NCI-H1694 (cell line): Measurements from ENCODE around the gene CR2.
"Not testable (repeated sequence)": the region's sequence is repeated elsewhere in the genome, so short reads cannot be mapped to it uniquely, and the experiment has no call there.

Source experiments
- DNase-seq: peaks from one replicate; lab custom pipeline; 2025; lab: John Stamatoyannopoulos, UW

Gene CR2

GRCh38 chr1:207510444-207510843 lies 56.3 kb downstream of the CR2 start:
- DNase-seq, result no peak

- DNase-seq, result no peak
Observed at GRCh38 chr1:207514890-207515289, 60.8 kb downstream of the CR2 start.

DNA sequence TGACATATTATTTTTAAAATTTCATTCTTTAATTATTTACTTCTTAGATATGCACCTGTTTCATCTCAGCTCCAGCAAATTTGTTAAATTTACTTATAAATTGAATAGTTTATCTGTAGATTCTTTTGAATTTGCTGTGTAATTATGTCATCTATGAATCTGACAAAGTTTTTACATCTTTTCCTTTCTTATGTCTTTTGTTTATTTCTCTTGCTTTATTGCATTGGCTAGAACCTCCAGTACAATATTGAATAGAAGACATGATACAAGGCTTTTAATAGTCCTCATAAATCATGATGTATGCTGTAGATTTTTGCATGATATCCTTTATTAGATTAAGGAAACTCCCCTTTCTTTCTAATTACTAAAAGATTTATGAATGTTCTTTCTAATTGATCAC lies 62.6 kb downstream of the CR2 start:
- DNase-seq, result no peak

DNA sequence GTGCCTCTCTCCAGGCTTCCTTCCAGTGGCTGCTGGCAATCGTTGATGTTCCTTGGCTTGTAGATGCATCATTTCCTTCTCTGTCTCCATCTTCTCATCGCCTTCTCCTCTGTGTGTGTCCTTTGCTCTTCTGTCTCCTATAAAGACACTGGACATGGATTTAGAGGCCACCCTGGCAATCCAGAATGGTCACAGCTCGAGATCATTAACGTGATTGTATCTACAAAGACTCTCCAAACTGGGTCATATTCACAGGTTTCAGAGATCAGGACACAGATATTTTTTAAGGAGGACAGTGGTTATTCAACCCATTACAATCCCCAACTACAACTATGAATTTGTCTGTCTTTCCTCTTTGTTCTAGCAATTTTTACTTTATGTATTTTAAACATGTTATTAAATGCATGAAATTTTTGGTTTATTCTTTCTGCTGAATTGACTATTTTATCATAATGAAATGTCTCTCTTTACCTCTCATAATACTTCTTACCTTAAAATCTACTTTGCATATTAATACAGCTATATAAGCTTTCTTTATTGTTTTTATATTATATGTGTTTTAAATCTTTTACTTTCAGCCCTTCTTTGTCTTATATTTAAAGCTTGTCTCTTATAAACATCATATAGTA lies 64.6 kb downstream of the CR2 start:
- no peak for DNase-seq

DNA sequence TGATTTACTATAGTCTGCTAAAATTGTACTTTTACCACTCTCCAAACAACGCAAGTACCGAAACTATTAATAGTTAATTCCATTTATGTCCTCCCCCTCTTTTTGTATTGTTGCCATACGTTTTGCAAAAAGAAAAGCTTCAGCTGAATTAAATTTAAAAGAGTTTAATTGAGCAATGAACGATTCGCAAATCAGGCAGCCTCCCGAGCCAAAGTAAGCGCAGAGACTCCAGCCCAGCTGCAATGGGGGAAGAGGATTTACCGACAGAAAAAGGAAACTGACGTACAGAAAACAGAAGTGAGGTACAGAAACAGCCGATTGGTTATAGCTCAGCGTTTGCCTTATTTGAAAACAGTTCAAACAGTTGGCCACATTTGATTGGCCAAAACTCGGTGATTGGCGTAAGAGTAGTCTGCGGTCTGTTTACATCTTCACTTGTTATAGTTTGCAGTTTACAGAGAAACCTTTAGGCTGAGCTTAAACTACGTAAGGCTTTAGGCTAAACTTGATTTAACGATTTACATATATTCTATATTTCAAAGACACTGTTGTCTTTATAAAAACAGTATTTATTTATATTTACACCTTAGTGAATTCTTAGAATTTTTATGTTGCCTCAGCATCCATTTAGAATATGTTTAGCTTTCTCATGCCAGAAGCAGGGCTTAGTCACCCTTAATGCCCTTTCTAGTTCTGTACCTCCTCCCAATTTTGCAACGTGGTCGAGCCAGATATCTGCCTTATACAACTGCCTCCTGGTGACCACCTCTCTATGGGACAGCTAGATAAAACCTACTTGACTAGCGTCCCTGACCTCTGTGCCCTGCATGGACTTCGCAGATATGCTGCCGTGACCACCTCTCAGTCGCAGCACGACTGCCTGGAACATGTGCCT lies 65.6 kb downstream of the CR2 start:
- no peak for DNase-seq

GRCh38 chr1:207520400-207521345 lies 66.5 kb downstream of the CR2 start:
- DNase-seq, result not testable (repeated sequence)

GRCh38 chr1:207525239-207525638 lies 71.1 kb downstream of the CR2 start:
- not testable (repeated sequence) for DNase-seq

GRCh38 chr1:207528401-207528800 lies 74.3 kb downstream of the CR2 start:
- not testable (repeated sequence) for DNase-seq

GRCh38 chr1:207536263-207536662 lies 82.1 kb downstream of the CR2 start:
- not testable (repeated sequence) for DNase-seq
